GM12872 (cell line): ENCODE measurements around the gene FOXQ1.

ENCODE experiments used
- TF ChIP-seq, protein P1 (sequence below): IDR thresholded peaks from 3 replicates; pipeline ENCODE4 v1.5.1; 2011; ENCODE audit warnings: low read depth, mild to moderate bottlenecking, low read length, moderate library complexity; ENCODE audit not compliant: insufficient read depth

The FOXQ1 gene

GRCh38 chr6:1335367-1336037 lies 23.6 kb downstream of the FOXQ1 start:
- TF ChIP-seq, protein P1, sequence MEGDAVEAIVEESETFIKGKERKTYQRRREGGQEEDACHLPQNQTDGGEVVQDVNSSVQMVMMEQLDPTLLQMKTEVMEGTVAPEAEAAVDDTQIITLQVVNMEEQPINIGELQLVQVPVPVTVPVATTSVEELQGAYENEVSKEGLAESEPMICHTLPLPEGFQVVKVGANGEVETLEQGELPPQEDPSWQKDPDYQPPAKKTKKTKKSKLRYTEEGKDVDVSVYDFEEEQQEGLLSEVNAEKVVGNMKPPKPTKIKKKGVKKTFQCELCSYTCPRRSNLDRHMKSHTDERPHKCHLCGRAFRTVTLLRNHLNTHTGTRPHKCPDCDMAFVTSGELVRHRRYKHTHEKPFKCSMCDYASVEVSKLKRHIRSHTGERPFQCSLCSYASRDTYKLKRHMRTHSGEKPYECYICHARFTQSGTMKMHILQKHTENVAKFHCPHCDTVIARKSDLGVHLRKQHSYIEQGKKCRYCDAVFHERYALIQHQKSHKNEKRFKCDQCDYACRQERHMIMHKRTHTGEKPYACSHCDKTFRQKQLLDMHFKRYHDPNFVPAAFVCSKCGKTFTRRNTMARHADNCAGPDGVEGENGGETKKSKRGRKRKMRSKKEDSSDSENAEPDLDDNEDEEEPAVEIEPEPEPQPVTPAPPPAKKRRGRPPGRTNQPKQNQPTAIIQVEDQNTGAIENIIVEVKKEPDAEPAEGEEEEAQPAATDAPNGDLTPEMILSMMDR: no peak

DNA sequence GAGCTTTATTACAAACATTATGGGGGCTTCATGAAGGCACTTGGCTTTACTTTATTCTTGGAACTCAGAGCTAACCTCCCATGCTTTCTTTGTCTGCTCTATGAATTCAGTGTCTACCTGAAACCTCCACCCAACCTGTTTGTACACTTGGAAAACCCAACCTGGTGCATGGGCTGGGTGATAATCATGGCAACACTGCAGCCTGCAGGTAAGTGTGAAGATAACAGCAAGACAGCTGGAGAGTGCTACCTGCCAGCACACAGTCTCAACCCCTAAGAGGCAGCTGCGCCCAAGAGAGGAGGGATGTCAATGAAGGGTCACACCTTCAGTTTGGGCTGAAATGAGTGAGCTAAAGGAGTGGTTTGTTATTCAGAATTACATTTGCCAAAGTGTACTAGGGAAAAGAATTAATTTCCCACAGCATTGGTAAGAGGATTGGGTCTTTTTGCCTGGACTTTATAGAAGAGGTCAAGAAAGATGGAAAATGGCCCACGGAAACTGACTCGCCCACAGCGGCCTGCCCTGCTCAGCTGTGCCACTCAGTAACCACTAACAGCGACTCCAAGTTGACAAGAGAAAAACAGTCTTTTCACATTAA lies 24.4 kb downstream of the FOXQ1 start:
- TF ChIP-seq, protein P1: no peak

DNA sequence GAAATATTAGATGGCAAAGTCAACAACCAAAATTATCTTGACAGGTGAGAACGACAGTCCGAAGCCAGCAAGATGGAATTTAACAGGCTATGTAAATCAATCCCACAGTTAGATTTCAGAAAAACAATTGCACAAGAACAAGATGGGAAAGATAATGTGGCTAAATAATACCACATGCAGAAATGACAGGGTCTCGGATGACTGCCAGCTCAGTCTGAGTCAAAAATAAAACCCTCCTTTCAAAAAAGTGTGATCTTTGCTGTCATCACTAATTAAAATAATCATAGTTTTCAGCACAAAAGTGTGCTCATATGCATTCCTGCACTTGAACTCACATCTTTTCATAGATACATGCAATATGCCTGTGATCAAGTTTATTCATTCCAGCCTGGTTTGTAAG lies 25.9 kb downstream of the FOXQ1 start:
- TF ChIP-seq, protein P1: no peak

DNA sequence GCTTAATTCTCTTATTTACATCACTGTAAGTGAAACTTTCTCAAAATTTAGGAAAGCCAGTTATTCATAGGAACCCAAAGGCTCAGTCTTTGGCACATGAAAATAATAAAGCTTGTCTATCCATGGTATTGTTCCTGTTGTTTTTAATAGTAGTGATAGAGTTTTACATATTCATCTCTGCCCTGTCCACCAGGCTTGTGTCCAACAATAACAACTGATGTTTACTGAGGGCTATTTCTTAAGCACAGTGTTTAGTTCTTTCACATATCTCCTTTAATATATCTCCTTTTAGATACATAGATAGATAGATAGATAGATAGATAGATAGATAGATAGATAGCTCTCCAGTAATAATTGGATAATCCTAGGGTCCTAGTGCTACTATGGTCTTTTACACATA lies 34.2 kb downstream of the FOXQ1 start:
- TF ChIP-seq, protein P1: no peak

- TF ChIP-seq, protein P1: no peak
These were observed 34.7 kb downstream of the FOXQ1 start for GRCh38 chr6:1346558-1347091.

DNA sequence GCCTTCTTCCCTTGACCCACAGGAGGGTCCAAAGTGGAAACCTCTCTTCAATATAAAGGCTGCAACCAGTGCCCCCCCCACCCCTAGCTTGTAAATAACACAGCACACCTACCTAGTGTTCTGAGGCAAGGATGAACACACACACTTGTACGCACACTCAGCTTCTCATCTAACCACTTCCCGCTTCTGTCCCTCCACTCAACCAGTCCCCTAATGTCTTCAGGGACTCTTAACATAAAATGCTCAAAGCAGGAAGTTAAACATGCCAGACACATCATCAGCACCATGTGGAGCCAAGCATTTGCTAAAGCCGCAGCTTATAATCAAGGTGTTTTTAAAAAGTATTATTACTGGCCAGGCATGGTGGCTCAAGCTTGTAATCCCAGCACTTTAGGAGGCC lies 35.3 kb downstream of the FOXQ1 start:
- TF ChIP-seq, protein P1: no peak

GRCh38 chr6:1348675-1349074 lies 36.8 kb downstream of the FOXQ1 start:
- TF ChIP-seq, protein P1: no peak
